DMS114 treated with DMSO at 0.1 percent for 48 hours (cell line): ENCODE results near the gene CDH13.

Experiments
- DNase-seq: peaks from one replicate; lab custom pipeline; 2025; ENCODE audit not compliant: unreplicated experiment; lab: John Stamatoyannopoulos, UW

CDH13 gene

DNA sequence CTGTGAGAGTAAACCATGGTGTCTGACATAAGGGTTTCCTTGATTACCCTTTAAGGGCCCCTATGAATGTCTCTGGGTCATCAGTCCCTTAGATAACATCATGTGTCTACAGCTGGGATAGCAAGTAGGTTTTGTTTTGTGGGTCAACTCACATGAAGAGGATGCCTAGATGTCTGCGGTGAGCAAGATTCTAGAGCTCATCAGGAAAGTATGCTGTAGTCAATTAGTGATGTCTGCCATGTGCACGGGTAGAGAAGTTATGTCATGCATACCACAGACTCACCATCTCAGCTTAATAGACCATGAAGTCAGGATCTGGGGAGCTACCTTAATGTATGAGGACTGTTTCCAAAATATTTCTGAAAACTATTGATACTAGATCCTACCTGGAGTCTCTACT is 57.5 kb downstream of the CDH13 start:
- DNase-seq: no peak

DNA sequence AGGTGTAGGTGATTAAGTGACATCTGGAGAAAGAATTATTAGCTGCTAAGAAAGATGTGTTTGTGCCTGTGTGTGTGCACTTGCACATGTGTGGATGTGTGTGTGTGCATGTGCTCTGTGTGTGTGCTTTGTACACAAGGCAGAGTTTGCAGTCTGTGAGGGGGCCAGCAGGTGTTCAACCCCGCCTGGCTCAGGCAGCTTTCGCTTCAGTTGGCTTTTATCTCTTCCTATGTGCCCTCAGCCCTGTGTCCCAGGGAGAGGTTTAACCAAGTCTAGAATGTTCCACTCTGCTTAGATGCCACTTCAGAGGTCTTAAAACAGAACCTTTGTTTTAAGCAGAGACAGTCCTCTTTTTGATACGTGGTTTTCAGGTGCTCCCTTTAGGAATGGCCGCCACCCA is 58.8 kb downstream of the CDH13 start:
- no peak for DNase-seq

DNA sequence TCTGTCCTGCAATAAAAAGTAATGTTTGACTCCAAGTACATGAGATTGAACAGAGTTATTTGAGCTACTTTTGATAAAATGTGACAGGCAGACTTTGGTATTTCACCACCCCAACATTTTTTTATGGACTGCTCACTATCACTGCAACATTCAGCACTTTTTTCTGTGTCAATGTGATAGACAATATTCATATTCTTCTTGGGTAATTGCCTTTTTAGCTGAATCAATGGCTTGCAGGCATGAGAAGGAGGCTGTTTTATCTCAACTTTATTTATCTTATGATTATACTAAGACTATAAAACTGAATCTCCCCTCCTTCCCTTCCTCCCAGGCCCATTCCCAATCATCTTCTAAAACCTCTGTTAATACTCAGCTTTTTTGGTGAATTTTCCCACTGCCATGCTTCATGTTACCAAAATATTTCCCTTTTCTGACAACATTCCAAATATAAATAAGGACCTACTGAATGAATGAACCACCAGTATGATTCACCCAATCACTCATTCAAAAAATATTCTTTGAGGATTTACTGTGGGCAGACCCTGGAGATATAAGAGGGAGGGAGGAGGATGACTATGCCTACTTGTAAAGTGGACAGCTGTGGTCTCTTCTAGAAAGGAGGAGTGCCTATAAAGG is 67.6 kb downstream of the CDH13 start:
- no peak for DNase-seq

DNA sequence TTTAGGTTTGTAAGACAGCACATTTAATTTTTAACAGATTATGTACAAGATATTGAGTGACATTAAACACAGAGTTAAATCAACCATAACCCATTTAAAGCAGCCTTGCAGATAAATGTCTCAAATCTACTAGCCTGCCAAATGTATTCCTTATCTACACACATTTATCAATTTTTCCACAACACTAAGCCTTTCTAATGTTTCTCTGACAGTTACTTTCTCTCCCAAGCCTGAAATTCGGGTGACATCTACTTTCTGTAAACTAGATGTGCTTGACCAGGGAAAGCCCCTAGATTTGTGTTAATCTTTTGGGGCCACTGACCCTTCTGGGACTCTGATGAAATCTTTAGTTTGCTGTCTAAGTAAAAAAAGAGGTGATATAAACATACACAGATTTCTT is 69.0 kb downstream of the CDH13 start:
- no peak for DNase-seq

DNA sequence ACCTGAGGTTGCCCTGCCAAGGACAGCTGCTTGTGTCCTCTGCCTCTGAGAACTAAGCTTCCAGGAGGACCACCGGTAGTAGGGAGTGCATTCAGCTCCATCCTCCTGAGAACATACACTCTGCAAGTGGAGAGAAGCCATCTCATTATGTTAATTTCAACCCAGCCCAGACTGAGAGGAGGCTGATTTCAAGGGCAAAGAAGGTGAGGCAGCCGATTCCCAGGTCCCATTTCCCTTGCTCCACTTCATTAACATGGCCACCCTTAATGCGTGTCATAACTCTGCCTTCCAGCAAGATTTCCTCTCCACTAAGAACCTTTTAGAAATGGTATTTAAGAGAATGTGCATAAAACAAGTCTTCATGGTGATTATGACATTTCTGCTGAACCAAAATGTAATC is 72.5 kb downstream of the CDH13 start:
- DNase-seq: no peak

DNA sequence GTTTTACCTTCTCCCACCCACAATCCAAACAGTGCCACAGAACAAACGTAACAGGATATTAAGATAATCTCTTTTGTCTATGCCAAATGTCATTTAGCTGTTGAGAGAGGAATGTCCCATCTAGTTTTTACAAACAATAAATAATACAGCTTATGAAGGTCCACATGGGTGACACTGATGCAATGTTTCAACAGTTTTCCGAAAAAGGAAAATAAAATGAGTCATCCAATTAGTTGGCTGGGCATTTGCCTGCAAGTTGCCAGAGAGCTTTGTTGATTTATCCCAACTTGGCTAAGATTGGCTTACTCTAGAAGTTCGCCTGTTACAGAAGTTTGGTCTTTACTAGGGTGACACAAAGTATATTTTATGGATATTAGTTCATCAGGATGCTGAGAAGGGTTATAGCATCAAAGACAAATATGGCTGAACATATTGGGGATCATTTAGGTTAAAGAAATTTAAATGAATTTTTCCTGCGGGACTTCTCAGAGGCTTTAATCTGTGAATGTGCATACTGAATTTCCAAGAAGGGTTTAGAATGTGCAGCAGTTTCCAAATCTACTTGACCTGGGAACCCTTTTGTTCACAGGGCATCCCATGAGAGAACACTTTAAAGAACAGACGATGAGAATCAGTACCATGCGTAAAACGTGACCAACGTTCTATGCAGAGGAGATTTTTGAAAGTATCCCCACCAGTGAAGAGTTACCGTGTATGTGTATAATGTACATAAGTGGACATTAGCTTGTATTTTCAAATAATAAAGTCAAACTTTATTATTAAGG is 73.1 kb downstream of the CDH13 start:
- DNase-seq: no peak

DNA sequence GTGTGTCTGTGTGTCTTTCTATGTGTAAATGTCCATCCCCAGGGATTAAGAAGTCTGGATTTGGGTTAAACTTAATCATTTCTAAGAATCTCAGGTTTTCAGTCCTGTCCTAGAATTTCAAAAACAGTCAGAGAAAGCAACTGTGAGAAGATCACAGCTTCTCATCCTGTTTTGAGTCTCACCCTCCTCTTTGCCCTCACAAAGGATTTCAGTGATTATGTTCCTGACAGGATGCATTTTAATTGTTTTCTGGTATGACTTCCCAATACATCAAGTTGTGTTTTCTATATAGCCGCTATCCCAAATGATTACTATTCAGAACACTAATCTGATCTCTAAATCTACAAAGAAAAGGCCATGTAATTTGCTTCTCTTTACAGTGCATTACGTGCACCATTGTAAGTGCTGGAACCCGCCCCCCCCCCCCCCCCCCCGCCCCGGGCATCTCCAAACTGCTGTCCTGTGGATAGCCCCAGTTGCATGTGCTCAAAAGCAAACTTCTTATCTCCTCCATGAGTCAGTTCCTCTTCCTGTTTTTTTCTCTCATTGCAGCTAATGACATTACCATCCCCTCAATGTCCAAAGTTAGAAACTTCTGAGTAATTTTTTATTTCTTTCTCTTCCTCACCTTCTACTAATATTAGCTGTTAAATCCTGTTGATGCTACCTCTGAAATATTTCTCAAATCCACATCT is 73.9 kb downstream of the CDH13 start:
- no peak for DNase-seq

DNA sequence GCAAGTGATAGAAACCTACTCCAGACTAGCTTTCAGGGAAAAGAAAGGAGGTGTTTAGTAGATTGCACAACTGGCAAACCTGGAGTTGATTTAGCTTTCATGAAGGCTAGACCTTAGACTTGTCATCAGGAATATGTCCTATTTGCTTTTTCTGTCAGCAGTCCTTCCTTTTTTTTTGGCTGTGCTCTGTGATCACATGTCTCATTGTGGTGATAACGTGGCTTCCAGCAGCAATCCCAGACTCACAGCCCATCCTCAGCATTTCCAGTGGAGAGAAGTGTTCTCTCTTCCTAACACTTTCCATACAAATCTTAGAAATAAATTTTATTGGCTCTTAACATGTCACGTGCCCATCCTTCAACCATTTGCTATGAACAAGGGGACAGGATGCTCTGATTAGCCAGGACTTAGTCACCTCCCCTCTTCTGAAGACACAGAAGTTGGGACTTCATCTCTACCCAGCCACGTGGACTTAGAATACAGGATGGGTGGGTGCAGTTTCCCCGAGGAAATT is 74.7 kb downstream of the CDH13 start:
- no peak for DNase-seq

DNA sequence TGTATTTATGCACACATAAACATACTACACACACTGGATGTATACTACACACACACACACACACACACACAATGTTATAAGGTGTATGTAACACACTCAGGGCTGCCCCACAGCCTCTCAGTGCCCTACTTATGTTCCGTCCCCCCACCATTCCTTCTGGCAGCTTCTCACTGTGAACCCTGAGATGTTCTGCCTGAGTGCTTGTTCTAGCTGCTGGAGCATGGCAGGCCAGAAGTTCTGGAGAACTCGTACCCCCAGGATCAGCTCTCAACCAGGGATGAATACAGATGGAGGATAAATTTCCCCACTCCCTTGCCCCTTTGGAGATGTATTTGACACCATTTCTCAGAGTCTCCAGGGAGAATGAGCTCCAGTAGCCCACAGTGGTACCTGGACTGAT is 76.4 kb downstream of the CDH13 start:
- DNase-seq: no peak

DNA sequence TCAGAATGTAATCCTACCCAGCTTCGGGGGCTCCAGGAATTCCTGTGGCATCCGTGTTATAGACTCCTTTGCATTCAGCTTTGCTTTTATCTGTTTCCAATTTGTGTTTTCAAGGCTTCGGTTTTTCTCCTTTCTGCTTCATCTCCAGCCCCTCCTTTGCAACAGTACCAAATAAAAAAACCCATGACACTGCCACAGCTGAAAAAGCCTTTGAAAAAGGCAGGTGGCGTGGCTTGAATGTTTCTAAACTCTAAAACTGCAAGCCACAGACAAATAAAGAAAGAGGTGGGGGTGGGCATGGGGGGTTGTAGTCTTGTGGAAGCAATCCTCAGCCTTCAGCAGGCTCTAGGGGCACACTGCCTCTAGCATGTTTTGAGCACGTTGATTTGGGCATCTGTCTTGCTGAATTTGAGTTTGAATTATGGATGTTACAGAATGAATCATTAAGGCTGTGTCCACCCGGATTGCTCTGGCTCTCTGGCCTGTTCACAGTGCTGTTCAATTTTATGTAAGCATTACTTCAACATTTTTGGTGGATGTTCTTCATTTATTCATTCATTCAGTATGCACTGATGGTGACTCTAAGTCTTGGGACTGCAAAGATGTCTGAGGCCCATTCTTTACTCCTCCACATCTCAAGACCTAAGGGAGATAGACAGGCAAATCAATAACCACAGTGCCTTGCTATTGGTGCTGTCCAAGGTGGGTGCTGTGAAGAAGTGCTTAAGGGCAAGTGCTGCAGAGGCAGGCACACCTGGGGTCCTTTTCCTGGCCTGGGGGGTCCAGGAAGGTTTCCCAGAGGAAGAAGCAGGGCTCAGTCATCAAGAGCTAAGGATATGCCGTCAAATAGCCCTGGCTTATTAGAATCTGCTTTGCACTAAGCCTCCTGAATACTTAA is 77.4 kb downstream of the CDH13 start:
- no peak for DNase-seq

DNA sequence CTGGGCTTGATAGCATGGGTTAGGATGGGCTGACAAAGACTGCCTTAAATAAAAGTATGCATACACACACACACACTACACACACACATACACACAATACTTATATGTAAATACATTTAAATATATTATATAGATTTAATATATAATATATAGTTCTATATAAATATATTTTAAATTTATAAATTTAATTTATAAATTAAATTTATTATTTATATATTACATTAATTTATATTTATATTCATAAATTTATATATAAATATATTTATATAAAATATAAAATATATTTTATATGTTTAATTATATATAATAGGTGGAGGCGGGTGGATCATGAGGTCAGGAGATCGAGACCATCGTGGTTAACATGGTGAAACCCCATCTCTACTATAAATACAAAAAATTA is 83.2 kb downstream of the CDH13 start:
- no peak for DNase-seq

DNA sequence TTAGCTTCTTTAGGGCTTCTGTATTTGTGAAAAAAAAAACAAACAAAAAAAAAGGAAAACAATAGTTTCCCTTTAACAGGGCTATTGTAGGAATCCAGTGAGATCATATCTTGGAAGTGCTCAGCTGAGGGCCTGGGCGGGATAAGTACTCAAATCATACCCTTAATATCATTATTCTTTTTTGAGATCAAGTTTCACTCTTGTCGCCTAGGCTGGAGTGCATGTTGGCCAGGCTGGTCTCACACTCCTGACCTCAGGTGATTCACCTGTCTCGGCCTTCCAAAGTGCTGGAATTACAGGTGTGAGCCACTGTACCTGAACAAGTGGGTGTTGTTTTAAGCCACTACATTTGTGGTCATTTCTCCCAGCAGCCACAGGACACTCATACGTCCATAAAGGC is 87.0 kb downstream of the CDH13 start:
- no peak for DNase-seq

DNA sequence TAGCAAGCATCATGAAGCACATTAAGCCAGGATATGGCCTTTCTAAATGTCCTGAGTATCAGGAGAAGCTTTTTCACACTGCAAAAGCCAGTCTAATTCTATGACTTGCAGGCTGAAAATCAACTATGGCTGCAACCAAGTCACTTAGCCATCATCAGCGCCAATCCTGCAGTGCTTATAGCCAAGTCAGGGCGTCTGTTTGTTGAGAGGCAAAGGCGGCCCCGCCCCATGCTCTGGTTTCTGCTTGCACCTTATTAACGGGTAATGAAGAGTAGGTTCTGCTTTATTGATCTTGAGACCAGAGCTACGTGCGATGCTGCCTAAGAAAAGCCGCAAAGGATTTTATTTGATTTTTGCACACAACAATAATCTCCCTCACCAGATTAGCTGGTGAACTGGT is 88.4 kb downstream of the CDH13 start:
- no peak for DNase-seq

DNA sequence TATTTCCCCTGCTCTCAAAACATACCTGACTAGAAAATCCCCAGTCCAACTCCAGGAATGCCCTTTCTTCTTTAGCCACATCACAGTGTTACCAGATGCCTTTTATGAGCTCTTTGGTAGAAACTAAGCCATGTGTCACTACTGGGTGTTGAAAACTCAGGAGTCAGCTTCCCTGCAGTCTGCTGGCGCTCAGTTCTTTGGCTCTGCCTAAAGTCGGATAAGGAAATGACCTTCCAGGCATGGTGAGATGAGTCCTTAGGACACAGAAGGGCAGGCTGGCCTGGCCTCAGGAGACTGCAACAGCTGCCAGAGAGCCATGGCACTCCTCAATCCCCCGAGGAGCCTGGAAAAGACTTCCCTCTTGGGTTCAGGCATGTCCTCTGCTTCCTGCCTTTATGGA is 89.1 kb downstream of the CDH13 start:
- DNase-seq: no peak

DNA sequence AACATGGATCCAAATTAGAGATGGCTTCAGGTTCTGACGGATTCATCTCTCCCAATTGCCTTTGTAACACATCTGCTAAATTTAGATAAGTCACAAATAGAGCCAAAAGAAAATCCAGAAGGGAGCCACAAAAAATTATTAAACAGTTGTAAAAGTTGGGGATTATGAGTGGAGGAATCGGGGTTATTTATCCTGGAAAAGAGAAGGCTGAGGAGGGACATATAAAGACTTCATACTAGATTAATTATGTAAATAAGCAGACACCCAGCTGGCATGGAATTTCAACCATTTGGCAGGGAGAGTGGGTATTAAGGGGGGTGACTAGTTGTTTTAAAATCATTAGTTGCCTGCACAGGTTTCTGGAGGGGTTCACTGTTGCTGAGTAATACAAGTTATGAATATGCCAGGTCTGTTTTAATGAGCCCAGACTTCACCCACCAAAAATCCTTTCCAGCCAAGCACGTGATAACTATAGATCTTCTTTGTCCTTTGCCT is 89.6 kb downstream of the CDH13 start:
- DNase-seq: no peak

DNA sequence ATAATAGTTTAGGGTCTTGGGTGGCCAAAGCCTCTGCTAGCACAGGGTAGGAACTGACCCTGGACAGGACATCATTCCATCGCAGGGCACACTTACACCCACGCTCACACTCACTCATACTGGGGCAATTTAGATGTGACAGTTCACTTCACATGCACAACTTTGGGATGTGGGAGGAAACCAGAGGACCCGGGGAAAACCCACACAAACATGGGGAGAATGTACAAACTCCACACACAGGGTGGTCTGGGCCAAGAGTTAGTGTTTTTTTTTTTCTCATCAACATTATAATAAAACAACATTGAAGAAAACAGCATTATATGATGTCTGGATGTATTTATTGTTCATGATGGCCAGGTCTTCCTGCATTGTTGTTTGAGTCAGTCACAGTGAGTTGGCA is 93.6 kb downstream of the CDH13 start:
- no peak for DNase-seq

DNA sequence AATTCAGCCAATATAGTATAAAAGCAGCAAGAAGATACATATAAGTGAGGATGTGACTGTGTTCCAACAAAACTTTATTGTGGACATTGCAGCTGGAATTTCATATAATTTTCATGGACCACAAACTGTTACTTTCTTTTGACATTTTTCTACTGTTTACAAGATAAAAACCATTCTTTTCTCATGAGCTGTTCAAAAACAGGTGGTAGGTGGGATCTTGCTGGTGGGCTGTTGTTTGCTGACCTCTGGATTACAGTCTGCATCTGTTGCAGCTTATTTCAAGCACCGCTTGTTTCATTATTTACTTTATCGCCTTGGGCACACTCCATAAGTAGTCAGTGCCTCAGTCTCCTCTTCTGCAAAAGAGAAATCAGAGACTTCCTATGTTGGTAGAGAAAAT is 99.5 kb downstream of the CDH13 start:
- no peak for DNase-seq

DNA sequence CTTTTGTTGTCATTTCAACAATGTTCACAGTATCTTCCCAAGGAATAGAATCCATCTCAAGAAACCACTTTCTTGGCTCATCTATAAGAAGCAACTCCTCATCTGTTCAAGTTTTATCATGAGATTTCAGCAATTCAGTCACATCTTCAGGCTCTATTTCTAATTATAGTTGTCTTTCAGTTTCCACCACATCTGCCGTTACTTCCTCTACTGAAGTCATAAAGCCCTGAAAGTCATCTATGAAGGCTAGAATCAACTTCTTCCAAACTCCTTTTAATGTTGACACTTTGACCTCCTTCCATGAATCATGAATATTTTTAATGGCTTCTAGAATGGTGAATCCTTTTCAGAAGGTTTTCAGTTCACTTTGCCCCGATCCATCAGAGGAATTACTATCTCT is 102.1 kb downstream of the CDH13 start:
- DNase-seq: no peak

DNA sequence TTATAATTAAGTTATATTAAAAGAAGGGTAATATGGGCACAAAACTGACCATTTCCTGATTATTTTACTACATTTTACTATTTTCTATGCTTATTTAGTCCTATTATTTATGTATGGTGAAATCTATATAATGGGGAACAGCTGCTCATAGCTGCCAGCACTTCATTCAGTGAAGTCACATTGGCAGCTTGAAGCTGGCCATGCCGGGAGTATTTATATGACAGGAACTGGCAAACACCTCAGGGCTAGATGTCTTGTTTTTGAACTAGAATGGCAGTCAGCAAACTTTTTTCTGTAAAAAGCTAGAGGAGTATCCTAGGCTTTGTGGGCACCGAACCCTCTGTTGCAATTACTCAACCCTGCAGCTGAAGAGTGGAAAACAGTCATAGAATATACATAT is 104.1 kb downstream of the CDH13 start:
- DNase-seq: no peak

DNA sequence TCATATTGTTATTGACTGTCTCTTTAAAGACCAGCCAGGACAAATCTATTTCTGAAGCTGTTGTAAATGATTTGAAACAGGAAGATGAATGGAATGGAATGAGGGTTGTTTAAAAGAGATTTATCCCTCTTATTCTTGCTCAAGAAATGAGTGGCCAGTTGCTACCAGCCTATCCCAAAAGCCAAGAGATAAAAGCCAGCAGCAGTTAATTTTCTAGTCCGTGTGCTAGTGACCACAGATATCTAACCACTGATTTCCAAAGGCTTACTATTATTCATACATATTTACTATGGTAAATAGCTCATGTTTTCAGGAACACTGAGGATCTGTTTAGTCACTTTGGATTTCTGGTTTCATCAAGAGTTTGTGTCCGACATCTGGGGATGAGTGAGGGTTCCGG is 105.7 kb downstream of the CDH13 start:
- no peak for DNase-seq

DNA sequence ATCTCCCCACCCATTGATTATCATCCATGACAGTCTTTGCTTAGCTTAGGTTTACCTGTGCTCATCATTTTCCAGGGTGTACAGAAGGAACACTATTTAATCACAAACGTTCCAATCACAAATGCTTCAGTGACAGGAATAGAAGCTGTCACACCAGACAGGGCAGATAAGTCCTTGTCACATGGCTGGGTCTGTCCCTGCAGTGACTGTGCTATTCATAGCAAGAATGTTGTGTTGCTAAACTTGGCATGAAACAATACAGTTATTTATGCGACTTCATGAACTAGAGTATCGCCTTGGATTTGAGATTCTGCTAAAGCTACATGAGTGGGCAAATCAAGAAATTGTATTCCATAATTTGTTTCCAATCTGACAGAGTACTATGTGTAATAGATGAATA is 108.4 kb downstream of the CDH13 start:
- DNase-seq: no peak
